GM12878 (cell line): ENCODE results near the gene C3. TPM values are rescaled to one million over a fixed set of nuclear protein-coding genes. Genes with fewer than 3 reads are reported as not detected.

Source experiments
- ATAC-seq: fragments of 200-7000 bp; cut with Tn5 transposase; 3 replicates; pipeline ENCODE4 v1.9.1; 2020; ENCODE audit warnings: mild to moderate bottlenecking, moderate library complexity
- BruUV-seq: library from RNA; stranded (reverse); fragments of 400-500 nt; replicated peaks from 2 replicates; lab custom pipeline; 2021; lab: Mats Ljungman, UMichigan
- CTCF ChIA-PET: fragments of 300-600 bp; sonication (Branson Sonifier 250); formaldehyde crosslinking; extraction: SDS; loops from one replicate; lab custom pipeline; 2021; ENCODE audit warnings: inconsistent platforms; lab: Yijun Ruan, JAX
- POLR2A ChIA-PET: fragments of 350-600 bp; formaldehyde crosslinking; extraction: SDS; loops from one replicate; lab custom pipeline; 2021; ENCODE audit warnings: inconsistent platforms; lab: Charles Lee
- RAD21 ChIA-PET: fragments of 300-600 bp; sonication (Branson Sonifier 250); formaldehyde crosslinking; loops from one replicate; lab custom pipeline; 2023; ENCODE audit warnings: antibody characterized with exemption; ENCODE audit not compliant: unreplicated experiment; lab: Charles Lee
- SMC1A ChIA-PET: fragments of 300-600 bp; sonication (Branson Sonifier 250); formaldehyde crosslinking; loops from one replicate; lab custom pipeline; 2023; ENCODE audit not compliant: unreplicated experiment, uncharacterized antibody; lab: Charles Lee
- DNase-seq: peaks from one replicate; pipeline ENCODE4 v3.0.0-alpha.2; 2011; ENCODE audit warnings: low read depth, low spot score
- FAIRE-seq: peaks from 3 replicates; lab custom pipeline; 2011; peaks lifted over from hg19 to GRCh38; lab: Jason Lieb, UNC
- H2AFZ ChIP-seq: 2 replicates; pipeline ENCODE4 v1.6.0; 2011; ENCODE audit warnings: low read depth, low read length, control low read depth; ENCODE audit not compliant: control insufficient read depth
- H3K27ac ChIP-seq: 2 replicates; pipeline ENCODE4 v1.5.1; 2011; ENCODE audit warnings: control low read depth; ENCODE audit not compliant: control insufficient read depth, insufficient read depth
- H3K27me3 ChIP-seq, 2 experiments: replicated peaks in 1 of 2; 2 replicates each; pipeline versions ENCODE4 v1.6.0 to v1.6.1; 2011; ENCODE audit warnings: low read length in 1 of 2; ENCODE audit not compliant: control insufficient read depth in 2 of 2, insufficient read depth in 2 of 2
- H3K36me3 ChIP-seq, 2 experiments: 2 replicates each; pipeline ENCODE4 v1.5.1; 2011; ENCODE audit warnings: low read length in 1 of 2; ENCODE audit not compliant: control insufficient read depth in 2 of 2, insufficient read depth in 2 of 2
- H3K4me1 ChIP-seq: 2 replicates; pipeline ENCODE4 v1.6.1; 2011; ENCODE audit warnings: mild to moderate bottlenecking, low read length, moderate library complexity, mixed read lengths; ENCODE audit not compliant: control insufficient read depth, insufficient read depth
- H3K4me2 ChIP-seq: 2 replicates; pipeline ENCODE4 v1.6.0; 2011; ENCODE audit warnings: control low read depth; ENCODE audit not compliant: control insufficient read depth, insufficient read depth
- H3K4me3 ChIP-seq: fragments of 200-600 bp; sonication (generic); 2 replicates; pipeline ENCODE4 v1.5.1; 2016
- H3K79me2 ChIP-seq: 2 replicates; pipeline ENCODE4 v1.6.0; 2011; ENCODE audit warnings: low read length; ENCODE audit not compliant: control insufficient read depth, insufficient read depth
- H3K9ac ChIP-seq: 2 replicates; pipeline ENCODE4 v1.8.0; 2011; ENCODE audit warnings: low read length, control low read depth, mixed read lengths; ENCODE audit not compliant: control insufficient read depth, insufficient read depth
- H3K9me3 ChIP-seq: replicated peaks from 3 replicates; pipeline ENCODE4 v1.5.1; 2011; ENCODE audit warnings: mild to moderate bottlenecking, low read length; ENCODE audit not compliant: control insufficient read depth, insufficient read depth
- H4K20me1 ChIP-seq: 2 replicates; pipeline ENCODE4 v1.6.0; 2011; ENCODE audit not compliant: control insufficient read depth, insufficient read depth
- WGBS: methylation state at CpG from one replicate; pipeline ENCODE4 v1.1.6; 2016; ENCODE audit warnings: low lambda C conversion rate; ENCODE audit not compliant: insufficient replicate concordance, insufficient coverage; ENCODE audit errors: missing lambda C conversion rate; 5-methylcytosine and 5-hydroxymethylcytosine counted together
- in situ Hi-C: fragments of 300-500 bp; cut with MboI; formaldehyde crosslinking; loops from 9 replicates; pipeline ENCODE4 v1.14.3; 2018; ENCODE audit warnings: mixed read lengths
- intact Hi-C: fragments of 100-400 bp; cut with micrococcal nuclease; formaldehyde crosslinking; loops from one replicate; pipeline ENCODE4 v1.14.2; 2022; ENCODE audit not compliant: unreplicated experiment
- polyA plus RNA-seq, 11 experiments: library from polyadenylated mRNA; depleted of rRNA in 4 of 11; unstranded in 6 of 11; stranded (reverse) in 5 of 11; fragments of >200 nt; fragmentation: Nextera tagmentation in 4 of 11; fragmentation: Illumina TruSeq in 1 of 11; extraction: Ambion mirVana in 4 of 11; extraction: Trizol in 1 of 11; gene quantifications; 1 replicate in 1 of 11; 2 replicates in 10 of 11; pipeline versions ENCODE4 v1.2.1 to v1.2.3, GENCODE V29; 2011 to 2016; ENCODE audit warnings: inconsistent platforms in 2 of 11, missing spikeins in 2 of 11, low read depth in 1 of 11
- total RNA-seq, 4 experiments: library from RNA; depleted of rRNA in 3 of 4; stranded (reverse); fragments of >200 nt in 3 of 4; fragmentation: Illumina TruSeq in 1 of 4; extraction: Trizol in 1 of 4; gene quantifications; 2 replicates each; pipeline versions ENCODE4 v1.2.1 to v1.2.3, GENCODE V29; 2013 to 2021
- TF ChIP-seq, protein P1 (sequence below): fragments of 450-650 bp; IDR thresholded peaks from 2 replicates; pipeline ENCODE4 v1.6.1; 2017; ENCODE audit warnings: mild to moderate bottlenecking, low read depth, inconsistent platforms; ENCODE audit not compliant: poor library complexity, severe bottlenecking
- TF ChIP-seq, protein P2 (sequence below): IDR thresholded peaks from 2 replicates; pipeline ENCODE4 v1.6.1; 2011; ENCODE audit warnings: borderline replicate concordance, low read depth, mild to moderate bottlenecking, moderate library complexity, low read length; ENCODE audit not compliant: insufficient read depth, poor library complexity, severe bottlenecking
- TF ChIP-seq, protein P3 (sequence below): IDR thresholded peaks from 2 replicates; pipeline ENCODE4 v1.6.1; 2011; ENCODE audit warnings: borderline replicate concordance, low read depth, mild to moderate bottlenecking, moderate library complexity, mixed read lengths, low read length; ENCODE audit not compliant: insufficient read depth; ENCODE audit errors: extremely low read length

C3 gene
- total and polyA plus RNA-seq, 10 of the 15 experiments (the other 5 are each of a cell fraction or from before 2014, with no cell fraction given): 0.20 to 6.7 (median 0.72) TPM

DNA sequence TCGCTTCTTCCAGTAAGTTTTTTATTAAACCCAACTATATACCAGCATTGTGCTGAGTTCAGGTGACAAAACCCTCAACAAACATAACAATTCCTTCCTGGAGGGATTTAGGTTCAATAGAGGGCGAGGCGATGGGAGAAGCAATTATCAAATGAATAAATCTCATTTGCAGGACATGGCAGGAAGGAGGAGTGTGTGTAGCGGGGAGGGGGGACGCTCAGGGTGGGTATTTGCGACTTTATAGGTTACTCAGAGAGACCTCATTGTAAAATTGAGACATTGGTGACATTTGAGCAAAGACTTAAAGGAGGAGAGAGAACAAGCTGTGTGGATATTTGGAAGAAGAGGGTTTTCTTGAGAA is 3.9 kb downstream of the C3 start (continued):
- TF ChIP-seq, protein P1, sequence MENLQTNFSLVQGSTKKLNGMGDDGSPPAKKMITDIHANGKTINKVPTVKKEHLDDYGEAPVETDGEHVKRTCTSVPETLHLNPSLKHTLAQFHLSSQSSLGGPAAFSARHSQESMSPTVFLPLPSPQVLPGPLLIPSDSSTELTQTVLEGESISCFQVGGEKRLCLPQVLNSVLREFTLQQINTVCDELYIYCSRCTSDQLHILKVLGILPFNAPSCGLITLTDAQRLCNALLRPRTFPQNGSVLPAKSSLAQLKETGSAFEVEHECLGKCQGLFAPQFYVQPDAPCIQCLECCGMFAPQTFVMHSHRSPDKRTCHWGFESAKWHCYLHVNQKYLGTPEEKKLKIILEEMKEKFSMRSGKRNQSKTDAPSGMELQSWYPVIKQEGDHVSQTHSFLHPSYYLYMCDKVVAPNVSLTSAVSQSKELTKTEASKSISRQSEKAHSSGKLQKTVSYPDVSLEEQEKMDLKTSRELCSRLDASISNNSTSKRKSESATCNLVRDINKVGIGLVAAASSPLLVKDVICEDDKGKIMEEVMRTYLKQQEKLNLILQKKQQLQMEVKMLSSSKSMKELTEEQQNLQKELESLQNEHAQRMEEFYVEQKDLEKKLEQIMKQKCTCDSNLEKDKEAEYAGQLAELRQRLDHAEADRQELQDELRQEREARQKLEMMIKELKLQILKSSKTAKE: no peak
- TF ChIP-seq, all 136 proteins: peak for 0

DNA sequence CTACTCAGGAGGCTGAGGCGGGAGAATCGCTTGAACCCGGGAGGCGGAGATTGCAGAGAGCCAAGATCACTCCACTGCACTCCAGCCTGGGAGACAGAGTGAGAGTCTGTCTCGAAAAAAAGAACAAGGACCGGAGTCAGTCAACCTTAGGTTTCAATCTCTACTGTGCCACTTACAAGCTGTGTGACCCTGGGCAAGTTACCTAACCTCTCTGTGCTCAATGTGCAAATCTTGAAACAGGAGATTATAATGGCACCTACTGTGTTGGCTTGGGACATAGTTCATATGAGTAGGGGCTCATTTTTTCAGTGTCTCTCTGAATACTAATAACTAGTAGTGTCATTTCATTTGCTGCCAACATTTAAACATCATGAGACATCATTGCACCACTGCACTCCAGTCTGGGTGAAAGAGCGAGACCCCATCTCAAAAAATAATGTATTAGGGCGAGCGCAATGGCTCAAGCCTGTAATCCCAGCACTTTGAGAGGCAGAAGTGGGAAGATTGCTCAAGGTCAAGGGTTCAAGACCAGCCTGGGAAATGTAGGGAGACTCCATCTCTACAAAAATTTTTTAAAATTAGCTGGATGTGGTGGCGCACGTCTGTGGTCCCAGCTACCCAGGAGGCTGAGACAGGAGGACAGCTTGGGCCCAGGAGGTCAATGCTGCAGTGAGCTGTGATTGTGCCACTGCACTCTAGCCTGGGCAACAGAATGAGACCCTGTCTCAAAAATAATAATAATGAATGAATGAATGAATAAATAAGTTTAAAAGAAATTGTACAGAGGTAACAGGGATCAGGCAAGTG is 5.5 kb downstream of the C3 start:
- in situ Hi-C loops: no loop called here
- H3K79me2 ChIP-seq: no peaks in the 10 kb centered on the region
- H3K9ac ChIP-seq: no peak overlapping the region
- ChIA-PET SMC1A (interaction anchor here (0.5 to 2.1 kb wide), 2 partner anchors 39 to 135 kb away, joined by 3 to 7 read pairs; no protein-coding TSS in a partner anchor), POLR2A (interaction anchor here (0.6 kb wide), 1 partner anchor 36 kb away, joined by 3 read pairs; no protein-coding TSS in a partner anchor), CTCF (interaction anchor here (1.0 to 1.4 kb wide), 3 partner anchors 11 to 73 kb away, joined by 3 to 9 read pairs (median 4); no protein-coding TSS in a partner anchor), RAD21 (interaction anchor here (1.6 kb wide), 1 partner anchor 82 kb away, joined by 5 read pairs; no protein-coding TSS in a partner anchor)
- no peak overlapping the region for H3K27ac ChIP-seq
- no peaks in the 10 kb centered on the region for H4K20me1 ChIP-seq
- intact Hi-C loops: no loop called here
- TF ChIP-seq, protein P2, sequence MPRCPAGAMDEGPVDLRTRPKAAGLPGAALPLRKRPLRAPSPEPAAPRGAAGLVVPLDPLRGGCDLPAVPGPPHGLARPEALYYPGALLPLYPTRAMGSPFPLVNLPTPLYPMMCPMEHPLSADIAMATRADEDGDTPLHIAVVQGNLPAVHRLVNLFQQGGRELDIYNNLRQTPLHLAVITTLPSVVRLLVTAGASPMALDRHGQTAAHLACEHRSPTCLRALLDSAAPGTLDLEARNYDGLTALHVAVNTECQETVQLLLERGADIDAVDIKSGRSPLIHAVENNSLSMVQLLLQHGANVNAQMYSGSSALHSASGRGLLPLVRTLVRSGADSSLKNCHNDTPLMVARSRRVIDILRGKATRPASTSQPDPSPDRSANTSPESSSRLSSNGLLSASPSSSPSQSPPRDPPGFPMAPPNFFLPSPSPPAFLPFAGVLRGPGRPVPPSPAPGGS: peak; percentile 32
- TF ChIP-seq, protein P3, sequence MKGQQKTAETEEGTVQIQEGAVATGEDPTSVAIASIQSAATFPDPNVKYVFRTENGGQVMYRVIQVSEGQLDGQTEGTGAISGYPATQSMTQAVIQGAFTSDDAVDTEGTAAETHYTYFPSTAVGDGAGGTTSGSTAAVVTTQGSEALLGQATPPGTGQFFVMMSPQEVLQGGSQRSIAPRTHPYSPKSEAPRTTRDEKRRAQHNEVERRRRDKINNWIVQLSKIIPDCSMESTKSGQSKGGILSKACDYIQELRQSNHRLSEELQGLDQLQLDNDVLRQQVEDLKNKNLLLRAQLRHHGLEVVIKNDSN: no peak
- H3K4me3 ChIP-seq: no peak overlapping the region
- ATAC-seq (no peak), DNase-seq (no peak), FAIRE-seq (no peak)
- no TSS peak for BruUV-seq
- H3K9me3 ChIP-seq: no peaks in the 10 kb centered on the region
- WGBS: 63% methylated on average over 11 of the region's 11 CpGs
- no peak overlapping the region for H2AFZ ChIP-seq
- H3K4me1 ChIP-seq: no peaks in the 10 kb centered on the region
- H3K36me3 ChIP-seq: no peaks in the 10 kb centered on the region
- no peaks in the 10 kb centered on the region; a peak in 2 of 4 replicates for H3K27me3 ChIP-seq
- H3K4me2 ChIP-seq: no peak overlapping the region
